ENCODE data around the gene ZNF124.
"Not testable (repeated sequence)": the region's sequence is repeated elsewhere in the genome, so short reads cannot be mapped to it uniquely, and the experiment has no call there.

Gene ZNF124

GRCh38 chr1:247172996-247173395, 1.2 kb upstream of the ZNF124 start:
- DNase-seq (ENCODE audit: low read depth in 2 of 2) = no peak

GRCh38 chr1:247171443-247171842, 377 bp downstream of the ZNF124 start:
- DNase-seq (ENCODE audit: low read depth in 2 of 2) = not testable (repeated sequence)

GRCh38 chr1:247165674-247166073, 6.1 kb downstream of the ZNF124 start:
- no peak for DNase-seq (ENCODE audit: low read depth in 2 of 2)

- DNase-seq (ENCODE audit: low read depth in 2 of 2) = no peak
These were observed 7.1 kb downstream of the ZNF124 start for GRCh38 chr1:247164694-247165093.

DNA sequence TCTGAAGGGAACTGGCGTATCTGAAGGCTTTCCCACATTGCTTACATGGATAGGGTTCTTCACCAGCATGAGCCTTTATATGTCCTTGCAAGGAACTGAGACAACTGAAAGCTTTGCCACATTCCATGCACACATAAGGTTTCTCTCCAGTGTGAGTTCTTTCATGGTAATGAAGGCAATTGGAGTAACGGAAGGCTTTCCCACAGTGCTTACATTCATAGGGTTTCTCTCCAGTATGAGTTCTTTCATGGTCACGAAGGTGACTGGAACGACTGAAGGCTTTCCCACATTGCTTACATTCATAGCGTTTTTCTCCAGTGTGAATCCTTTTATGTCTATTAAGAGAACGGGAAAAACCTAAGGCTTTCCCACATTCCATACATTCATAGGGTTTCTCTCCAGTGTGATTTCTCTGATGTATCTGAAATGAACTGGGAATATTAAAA, 15.0 kb downstream of the ZNF124 start:
- no peak for DNase-seq (ENCODE audit: low read depth in 2 of 2)

- DNase-seq (ENCODE audit: low read depth in 2 of 2) = no peak
These were observed 24.0 kb downstream of the ZNF124 start for GRCh38 chr1:247147781-247148180.

GRCh38 chr1:247147120-247147519, 24.7 kb downstream of the ZNF124 start:
- not testable (repeated sequence) for DNase-seq (ENCODE audit: low read depth in 2 of 2)

DNA sequence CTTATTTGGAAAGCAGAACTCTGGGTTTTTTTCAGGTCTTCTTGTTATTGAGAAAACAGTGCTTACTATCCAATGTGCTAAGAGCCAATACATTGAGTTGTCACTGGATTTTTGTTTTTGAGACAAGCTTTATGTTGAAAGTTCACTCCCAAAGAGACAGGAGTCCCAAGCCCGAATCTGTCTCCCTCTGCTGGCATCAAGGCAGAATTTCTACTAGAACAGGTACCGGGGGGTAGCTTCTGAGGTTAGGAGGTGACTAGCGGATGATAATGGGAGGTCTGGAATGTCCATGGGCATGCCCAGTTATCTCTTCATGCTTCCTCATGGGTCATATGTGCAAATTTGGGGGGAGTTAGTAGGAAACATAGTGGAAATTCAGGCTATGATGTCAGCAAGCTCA, 25.1 kb downstream of the ZNF124 start:
- no peak for DNase-seq (ENCODE audit: low read depth in 2 of 2)

GRCh38 chr1:247145279-247145678, 26.5 kb downstream of the ZNF124 start:
- DNase-seq (ENCODE audit: low read depth in 2 of 2) = no peak

- DNase-seq (ENCODE audit: low read depth in 2 of 2) = not testable (repeated sequence)
These were observed 32.3 kb downstream of the ZNF124 start for GRCh38 chr1:247139557-247139956.

DNA sequence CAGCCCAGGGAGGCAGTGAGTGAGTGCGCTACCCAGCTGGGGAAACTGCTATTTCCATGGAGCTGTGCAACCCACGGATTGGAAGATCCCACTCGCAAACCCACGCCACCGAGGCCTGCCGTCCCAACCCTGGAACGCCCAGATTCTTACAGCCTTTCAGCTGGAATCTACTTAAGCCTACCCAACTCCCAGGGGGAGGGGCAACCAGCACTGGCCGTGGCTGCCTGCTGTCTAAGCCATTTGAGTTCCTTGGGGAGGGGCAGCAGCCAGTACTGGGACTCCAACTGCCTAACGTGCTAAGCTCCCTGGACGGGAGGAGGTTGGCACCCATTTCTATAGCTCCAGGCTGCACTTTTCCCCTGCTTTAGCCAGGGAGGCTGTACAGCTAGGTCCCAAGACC, 40.6 kb downstream of the ZNF124 start:
- DNase-seq (ENCODE audit: low read depth in 2 of 2) = no peak

DNA sequence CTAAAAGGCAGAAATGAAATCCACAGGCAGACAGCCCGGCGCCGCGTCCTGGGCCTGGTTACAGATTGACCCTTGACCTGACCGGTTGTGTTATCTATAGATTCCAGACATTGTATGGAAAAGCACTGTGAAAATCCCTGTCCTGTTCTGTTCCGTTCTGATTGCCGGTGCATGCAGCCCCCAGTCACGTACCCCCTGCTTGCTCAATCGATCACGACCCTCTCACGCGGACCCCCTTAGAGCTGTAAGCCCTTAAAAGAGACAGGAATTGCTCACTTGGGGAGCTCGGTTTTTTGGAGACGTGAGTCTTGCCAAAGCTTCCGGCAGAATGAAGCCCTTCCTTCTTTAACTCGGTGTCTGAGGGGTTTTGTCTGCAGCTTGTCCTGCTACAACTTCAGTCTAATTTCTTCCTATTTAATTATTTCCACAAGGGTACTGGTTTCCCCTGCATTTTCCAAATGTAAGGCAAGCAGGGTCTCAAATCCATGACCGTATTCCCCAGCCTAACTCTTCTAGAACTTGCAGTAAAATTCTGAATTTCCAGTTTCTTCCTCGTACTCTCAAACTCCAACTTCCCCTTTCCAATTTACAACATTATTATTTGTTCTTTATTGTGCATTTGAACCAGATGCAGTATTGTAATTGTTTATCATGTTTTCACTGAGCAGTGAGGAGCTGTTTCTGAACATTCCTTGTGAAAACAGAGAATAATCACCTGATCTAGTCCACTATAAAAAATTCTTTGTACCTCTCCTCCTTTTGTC, 44.1 kb downstream of the ZNF124 start:
- not testable (repeated sequence) for DNase-seq (ENCODE audit: low read depth in 2 of 2)

DNA sequence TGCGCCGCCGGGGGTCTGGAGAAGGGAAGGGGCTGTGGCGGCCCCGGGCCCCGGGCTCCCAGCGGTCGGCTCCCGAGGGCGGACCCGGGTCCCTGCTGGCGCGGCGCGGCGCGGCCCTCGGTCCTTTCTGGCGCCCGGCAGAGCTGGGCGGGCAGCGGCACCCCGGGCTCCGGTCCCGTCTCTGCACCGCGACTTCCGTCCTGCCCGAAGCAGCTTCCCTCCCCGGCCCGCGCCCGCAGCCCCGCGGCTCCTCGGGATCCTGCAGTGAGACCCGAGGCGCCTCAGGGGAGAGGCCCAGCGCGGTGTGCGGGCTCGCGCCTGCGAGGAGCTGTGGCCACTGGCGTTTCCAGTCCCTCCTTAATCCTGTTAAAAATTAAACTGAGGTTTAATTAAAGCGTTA, 45.2 kb downstream of the ZNF124 start:
- DNase-seq (ENCODE audit: low read depth in 2 of 2) = not testable (repeated sequence)

DNA sequence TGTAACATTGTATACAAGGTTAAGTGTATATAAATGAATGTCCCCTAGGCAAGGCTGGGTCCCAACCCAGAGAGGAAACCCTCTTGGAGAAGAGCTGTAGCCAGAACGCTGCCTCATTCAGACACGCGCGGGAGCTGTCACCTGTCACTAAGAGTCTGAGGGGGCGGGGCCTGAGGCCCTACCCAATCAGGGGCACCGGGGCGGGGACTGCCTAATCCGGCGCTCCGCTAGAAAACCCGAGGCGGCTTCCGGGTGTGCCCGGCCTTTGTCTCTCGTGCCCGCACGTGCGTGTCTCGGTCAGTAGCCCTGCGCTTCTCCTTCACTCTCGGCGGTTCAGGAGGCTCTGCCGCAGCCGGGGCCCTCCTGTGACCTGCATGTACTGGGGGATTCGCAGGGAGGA, 45.7 kb downstream of the ZNF124 start:
- not testable (repeated sequence) for DNase-seq (ENCODE audit: low read depth in 2 of 2)

DNA sequence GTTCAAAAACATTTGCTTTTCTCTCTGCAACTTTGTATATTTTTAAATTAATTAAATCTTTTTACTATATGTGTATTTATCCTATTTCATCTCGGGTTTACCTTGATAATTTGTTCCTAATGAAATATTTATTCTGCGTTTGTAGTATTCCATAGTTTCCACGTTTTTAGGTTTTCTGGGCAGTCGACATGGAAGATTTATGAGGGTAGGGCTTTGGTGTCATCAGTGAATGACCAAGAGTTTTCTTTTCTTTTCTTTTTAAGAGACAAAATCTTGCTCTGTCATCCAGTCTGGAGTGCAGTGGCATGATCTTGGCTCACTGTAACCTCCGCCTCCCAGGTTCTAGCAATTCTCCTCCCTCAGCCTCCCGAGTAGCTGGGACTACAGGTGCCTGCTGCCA, 50.4 kb downstream of the ZNF124 start:
- DNase-seq (ENCODE audit: low read depth in 2 of 2) = no peak

DNA sequence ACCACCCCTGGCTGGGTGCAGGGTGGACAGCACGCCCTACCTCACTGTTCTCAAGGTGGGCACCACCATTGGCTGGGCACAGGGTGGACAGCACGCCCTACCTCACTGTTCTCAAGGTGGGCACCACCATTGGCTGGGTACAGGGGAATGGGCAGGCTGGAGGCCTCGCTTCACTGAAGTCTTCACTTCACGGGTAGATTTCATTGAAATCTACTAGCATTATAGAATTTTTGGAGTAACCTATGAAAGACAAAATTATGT, 51.5 kb downstream of the ZNF124 start:
- not testable (repeated sequence) for DNase-seq (ENCODE audit: low read depth in 2 of 2)

- DNase-seq (ENCODE audit: low read depth in 2 of 2) = no peak
These were observed 52.0 kb downstream of the ZNF124 start for GRCh38 chr1:247119600-247120407.

- DNase-seq (ENCODE audit: low read depth in 2 of 2) = no peak
These were observed 52.8 kb downstream of the ZNF124 start for GRCh38 chr1:247118946-247119446.

- no peak for DNase-seq (ENCODE audit: low read depth in 2 of 2)
These were observed 56.3 kb downstream of the ZNF124 start for GRCh38 chr1:247115545-247115944.

DNA sequence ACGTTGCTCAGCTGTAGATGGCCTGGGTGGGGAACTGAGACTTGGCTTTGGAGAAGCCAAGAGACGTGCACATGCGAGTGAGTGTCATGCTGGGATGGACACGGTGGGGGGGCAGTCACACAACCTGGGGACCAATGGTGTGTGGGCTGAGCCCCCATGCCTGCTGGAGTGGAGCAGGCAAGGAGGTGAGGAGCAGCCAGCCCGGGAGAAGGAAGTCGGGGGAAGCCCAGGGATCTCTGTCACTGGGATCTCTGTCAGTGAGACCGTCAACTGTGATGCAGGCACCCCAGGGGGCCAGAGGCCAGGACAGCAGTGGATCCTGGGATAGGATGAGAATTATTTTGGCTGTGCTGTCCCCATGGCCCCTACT, 56.7 kb downstream of the ZNF124 start:
- no peak for DNase-seq (ENCODE audit: low read depth in 2 of 2)

GRCh38 chr1:247114351-247115140, 57.3 kb downstream of the ZNF124 start:
- no peak for DNase-seq (ENCODE audit: low read depth in 2 of 2)

GRCh38 chr1:247113733-247114271, 58.0 kb downstream of the ZNF124 start:
- no peak for DNase-seq (ENCODE audit: low read depth in 2 of 2)
